Measurements from ENCODE around the gene SMURF1. TPM values are rescaled to one million over a fixed set of nuclear protein-coding genes. Genes with fewer than 3 reads are reported as not detected.

The SMURF1 gene
- total and polyA plus RNA-seq, 2 experiments from 2014 or later: 6.8 to 19.1 TPM

DNA sequence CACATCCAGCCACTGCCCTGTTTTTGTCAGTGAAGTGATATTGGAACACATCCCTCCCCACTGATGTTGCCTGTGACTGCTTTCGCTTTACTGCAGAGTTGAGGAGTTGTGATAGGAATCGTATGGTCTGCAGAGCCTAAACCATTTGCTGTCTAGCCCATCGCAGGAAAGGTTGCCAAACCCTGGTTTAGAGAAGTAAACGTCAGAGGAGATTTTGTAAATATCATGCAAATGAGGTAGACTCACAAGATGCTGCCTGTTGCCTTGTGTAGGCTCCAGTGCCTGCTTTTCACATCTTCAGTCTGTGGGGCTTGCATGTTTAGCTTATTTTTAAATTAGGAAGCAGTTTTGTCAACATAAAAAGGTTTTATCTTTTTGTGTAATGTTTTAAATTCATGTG lies 158.5 kb downstream of the SMURF1 start:
- H4K20me1 ChIP-seq (ENCODE audit: insufficient read depth): no peaks in the 10 kb centered on the region
- no peak overlapping the region for H2AFZ ChIP-seq
- H3K27me3 ChIP-seq (replicated peaks; ENCODE audit: insufficient read depth): no peaks in the 10 kb centered on the region
- TF ChIP-seq EZH2phosphoT487 (IDR thresholded peaks at IDR 0.05; ENCODE audit: insufficient read depth, low read depth) (no peak), EZH2 (IDR thresholded peaks at IDR 0.05; ENCODE audit: insufficient read depth, poor library complexity, severe bottlenecking) (no peak)
- no peaks in the 10 kb centered on the region for H3K9me3 ChIP-seq (ENCODE audit: low read depth)
- H3K9ac ChIP-seq: no peak overlapping the region
- no peak for DNase-seq
- H3K4me1 ChIP-seq (ENCODE audit: insufficient read depth): no peaks in the 10 kb centered on the region
- WGBS, 2 experiments (ENCODE audit: low coverage in 1 of 2, low lambda C conversion rate in 2 of 2, missing lambda C conversion rate in 2 of 2): 63 to 64% methylated on average over 4 of the region's 4 CpGs
- in situ Hi-C loops (cut with MboI): no loop called here
- no peak overlapping the region for H3K27ac ChIP-seq
- no peaks in the 10 kb centered on the region for H3F3A ChIP-seq (ENCODE audit: insufficient read depth)
- H3K4me3 ChIP-seq: no peak overlapping the region
- H3K79me2 ChIP-seq (ENCODE audit: insufficient read depth): no peaks in the 10 kb centered on the region
- H3K9me2 ChIP-seq (ENCODE audit: insufficient read depth): no peaks in the 10 kb centered on the region
- H3K4me2 ChIP-seq (ENCODE audit: unreplicated experiment): no peak overlapping the region
- H3K36me3 ChIP-seq (ENCODE audit: low read depth): peaks cover 79% of the 10 kb centered on the region

DNA sequence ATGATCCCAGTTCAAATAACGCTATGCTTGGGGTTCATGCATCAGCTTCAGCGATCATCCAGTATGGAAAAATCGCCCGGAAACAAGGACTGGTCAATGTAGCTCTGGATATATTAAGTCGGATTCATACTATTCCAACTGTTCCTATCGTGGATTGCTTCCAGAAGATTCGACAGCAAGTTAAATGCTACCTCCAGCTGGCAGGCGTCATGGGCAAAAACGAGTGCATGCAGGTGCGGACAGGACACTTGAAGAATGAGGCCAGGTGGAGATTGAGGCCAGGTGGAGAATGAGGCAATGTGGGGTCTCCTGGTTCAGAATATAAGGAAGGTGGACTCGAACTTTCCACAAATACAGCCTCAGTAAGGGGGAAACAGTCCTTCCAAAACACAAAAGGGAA lies 159.8 kb downstream of the SMURF1 start:
- Histone ChIP-seq H3K4me1 (ENCODE audit: insufficient read depth) (no peaks in the 10 kb centered on the region), H3K9me3 (ENCODE audit: low read depth) (no peaks in the 10 kb centered on the region), H3K36me3 (ENCODE audit: low read depth) (peaks cover 77% of the 10 kb centered on the region), H3K9ac (no peak overlapping the region), H3K4me3 (no peak overlapping the region), H3K27me3 (replicated peaks; ENCODE audit: insufficient read depth) (no peaks in the 10 kb centered on the region), H3K4me2 (ENCODE audit: unreplicated experiment) (no peak overlapping the region), H4K20me1 (ENCODE audit: insufficient read depth) (no peaks in the 10 kb centered on the region), H3K27ac (no peak overlapping the region), H3F3A (ENCODE audit: insufficient read depth) (no peaks in the 10 kb centered on the region), H2AFZ (no peak overlapping the region), H3K9me2 (ENCODE audit: insufficient read depth) (no peaks in the 10 kb centered on the region), H3K79me2 (ENCODE audit: insufficient read depth) (no peaks in the 10 kb centered on the region)
- DNase-seq: no peak
- TF ChIP-seq EZH2 (IDR thresholded peaks at IDR 0.05; ENCODE audit: insufficient read depth, poor library complexity, severe bottlenecking) (no peak), EZH2phosphoT487 (IDR thresholded peaks at IDR 0.05; ENCODE audit: insufficient read depth, low read depth) (no peak)
- WGBS, 2 experiments (ENCODE audit: low coverage in 1 of 2, low lambda C conversion rate in 2 of 2, missing lambda C conversion rate in 2 of 2): 86 to 92% methylated on average over 11 of the region's 11 CpGs
- in situ Hi-C loops (cut with MboI): no loop called here

DNA sequence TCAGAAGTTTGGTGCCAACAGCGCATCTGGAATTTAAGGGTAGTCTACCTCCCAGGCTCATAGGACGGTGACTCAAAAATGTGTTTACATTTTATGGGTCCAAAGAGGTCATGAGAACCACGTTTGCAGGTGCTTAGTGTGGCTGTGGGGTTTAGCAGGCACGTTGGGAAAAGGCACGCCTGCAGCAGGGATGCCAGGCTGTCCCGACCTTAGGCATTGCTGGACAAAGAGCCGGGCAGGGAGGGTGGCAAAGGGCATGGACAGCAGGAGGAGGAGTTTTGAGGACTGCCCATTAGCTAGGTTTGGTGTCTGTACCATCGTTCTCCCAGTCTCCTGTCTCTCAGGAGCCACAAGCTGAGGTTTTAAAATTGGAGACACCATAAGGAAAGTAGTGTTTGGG lies 161.2 kb downstream of the SMURF1 start:
- H3K4me2 ChIP-seq (ENCODE audit: unreplicated experiment): no peak overlapping the region
- no peak overlapping the region for H3K4me3 ChIP-seq
- H3K36me3 ChIP-seq (ENCODE audit: low read depth): peaks cover 72% of the 10 kb centered on the region
- no peaks in the 10 kb centered on the region for H4K20me1 ChIP-seq (ENCODE audit: insufficient read depth)
- H3K79me2 ChIP-seq (ENCODE audit: insufficient read depth): no peaks in the 10 kb centered on the region
- H3K9me3 ChIP-seq (ENCODE audit: low read depth): no peaks in the 10 kb centered on the region
- DNase-seq: no peak
- no peaks in the 10 kb centered on the region for H3K4me1 ChIP-seq (ENCODE audit: insufficient read depth)
- H3K9me2 ChIP-seq (ENCODE audit: insufficient read depth): no peaks in the 10 kb centered on the region
- H3K27ac ChIP-seq: no peak overlapping the region
- H3F3A ChIP-seq (ENCODE audit: insufficient read depth): no peaks in the 10 kb centered on the region
- TF ChIP-seq EZH2phosphoT487 (IDR thresholded peaks at IDR 0.05; ENCODE audit: insufficient read depth, low read depth) (no peak), EZH2 (IDR thresholded peaks at IDR 0.05; ENCODE audit: insufficient read depth, poor library complexity, severe bottlenecking) (no peak)
- no peak overlapping the region for H3K9ac ChIP-seq
- in situ Hi-C loops (cut with MboI): no loop called here
- no peak overlapping the region for H2AFZ ChIP-seq
- 87 to 89% methylated on average over 8 of the region's 8 CpGs for WGBS, 2 experiments (ENCODE audit: low coverage in 1 of 2, low lambda C conversion rate in 2 of 2, missing lambda C conversion rate in 2 of 2)
- no peaks in the 10 kb centered on the region for H3K27me3 ChIP-seq (replicated peaks; ENCODE audit: insufficient read depth)

DNA sequence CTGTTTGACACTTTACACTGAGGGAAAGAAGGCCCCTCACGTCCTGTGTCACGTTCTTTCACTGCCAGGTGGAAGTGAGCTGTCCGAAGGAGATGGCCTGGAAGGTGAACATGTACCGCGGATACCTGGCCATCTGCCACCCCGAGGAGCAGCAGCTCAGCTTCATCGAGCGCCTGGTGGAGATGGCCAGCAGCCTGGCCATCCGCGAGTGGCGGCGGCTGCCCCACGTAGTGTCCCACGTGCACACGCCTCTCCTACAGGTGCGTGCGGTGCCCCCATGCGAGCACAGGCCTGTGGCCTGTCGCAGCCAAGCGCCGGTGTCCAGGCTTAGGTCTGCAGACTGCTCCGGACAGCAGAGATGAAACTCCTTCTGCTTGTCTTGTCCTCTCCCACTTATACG lies 162.2 kb downstream of the SMURF1 start:
- TF ChIP-seq EZH2 (IDR thresholded peaks at IDR 0.05; ENCODE audit: insufficient read depth, poor library complexity, severe bottlenecking) (no peak), EZH2phosphoT487 (IDR thresholded peaks at IDR 0.05; ENCODE audit: insufficient read depth, low read depth) (no peak)
- in situ Hi-C loops (cut with MboI): no loop called here
- no peaks in the 10 kb centered on the region for H3K27me3 ChIP-seq (replicated peaks; ENCODE audit: insufficient read depth)
- no peak overlapping the region for H3K27ac ChIP-seq
- H3K9me3 ChIP-seq (ENCODE audit: low read depth): no peaks in the 10 kb centered on the region
- no peaks in the 10 kb centered on the region for H3K79me2 ChIP-seq (ENCODE audit: insufficient read depth)
- H3K36me3 ChIP-seq (ENCODE audit: low read depth): peaks cover 70% of the 10 kb centered on the region
- H3K4me2 ChIP-seq (ENCODE audit: unreplicated experiment): no peak overlapping the region
- 96 to 97% methylated on average over 23 of the region's 23 CpGs for WGBS, 2 experiments (ENCODE audit: low coverage in 1 of 2, low lambda C conversion rate in 2 of 2, missing lambda C conversion rate in 2 of 2)
- no peaks in the 10 kb centered on the region for H3F3A ChIP-seq (ENCODE audit: insufficient read depth)
- no peak overlapping the region for H2AFZ ChIP-seq
- H3K4me1 ChIP-seq (ENCODE audit: insufficient read depth): no peaks in the 10 kb centered on the region
- no peaks in the 10 kb centered on the region for H3K9me2 ChIP-seq (ENCODE audit: insufficient read depth)
- H4K20me1 ChIP-seq (ENCODE audit: insufficient read depth): no peaks in the 10 kb centered on the region
- H3K9ac ChIP-seq: no peak overlapping the region
- no peak for DNase-seq
- no peak overlapping the region for H3K4me3 ChIP-seq

- Histone ChIP-seq H3K27ac (no peak overlapping the region), H3K4me3 (no peak overlapping the region), H3K9me3 (ENCODE audit: low read depth) (no peaks in the 10 kb centered on the region), H3K4me1 (ENCODE audit: insufficient read depth) (no peaks in the 10 kb centered on the region), H3K79me2 (ENCODE audit: insufficient read depth) (no peaks in the 10 kb centered on the region), H3K4me2 (ENCODE audit: unreplicated experiment) (no peak overlapping the region), H3K9ac (no peak overlapping the region), H3K27me3 (replicated peaks; ENCODE audit: insufficient read depth) (no peaks in the 10 kb centered on the region), H3K9me2 (ENCODE audit: insufficient read depth) (no peaks in the 10 kb centered on the region), H4K20me1 (ENCODE audit: insufficient read depth) (no peaks in the 10 kb centered on the region), H3K36me3 (ENCODE audit: low read depth) (peaks cover 47% of the 10 kb centered on the region), H2AFZ (no peak overlapping the region), H3F3A (ENCODE audit: insufficient read depth) (no peaks in the 10 kb centered on the region)
- no peak for TF ChIP-seq EZH2phosphoT487 (IDR thresholded peaks at IDR 0.05; ENCODE audit: insufficient read depth, low read depth)
- no peak for TF ChIP-seq EZH2 (IDR thresholded peaks at IDR 0.05; ENCODE audit: insufficient read depth, poor library complexity, severe bottlenecking)
- 92% methylated on average over 9 of the region's 9 CpGs for WGBS, 2 experiments (ENCODE audit: low coverage in 1 of 2, low lambda C conversion rate in 2 of 2, missing lambda C conversion rate in 2 of 2)
- in situ Hi-C loops (cut with MboI): no loop called here
- no peak for DNase-seq
These were observed 165.2 kb downstream of the SMURF1 start for GRCh38 chr7:98978672-98979071.

Other genes starting within 250 kb of the SMURF1 start
- gene KPNA7, start 64.0 kb upstream of the SMURF1 start, total RNA-seq (2014; rRNA removed; shearing (Covaris generic)): 0.63 TPM in 1 of 2 replicates, not detected in the other
- gene KPNA7, start 64.0 kb upstream of the SMURF1 start, polyA plus RNA-seq (2016; fragmentation: Nextera tagmentation; extraction: Ambion mirVana): not detected in 2 replicates
- gene MYH16, start 128.7 kb upstream of the SMURF1 start, total RNA-seq (2014; rRNA removed; shearing (Covaris generic)): not detected in 2 replicates
- not detected in 2 replicates for gene MYH16, start 128.7 kb upstream of the SMURF1 start, polyA plus RNA-seq (2016; fragmentation: Nextera tagmentation; extraction: Ambion mirVana)
- gene ARPC1A, start 181.8 kb upstream of the SMURF1 start, total RNA-seq (2014; rRNA removed; shearing (Covaris generic)): 155 and 209 TPM in 2 replicates
- 294 and 312 TPM in 2 replicates for gene ARPC1A, start 181.8 kb upstream of the SMURF1 start, polyA plus RNA-seq (2016; fragmentation: Nextera tagmentation; extraction: Ambion mirVana)
- 485 and 630 TPM in 2 replicates for gene ARPC1B, start 230.6 kb upstream of the SMURF1 start, total RNA-seq (2014; rRNA removed; shearing (Covaris generic))
- 599 and 639 TPM in 2 replicates for gene ARPC1B, start 230.6 kb upstream of the SMURF1 start, polyA plus RNA-seq (2016; fragmentation: Nextera tagmentation; extraction: Ambion mirVana)

All from GM23248 (cell line).